Chondrocyte (in vitro differentiated cells): ENCODE data around the gene UBE2O. TPM values are rescaled to one million over a fixed set of nuclear protein-coding genes. Genes with fewer than 3 reads are reported as not detected.
"Not testable (repeated sequence)": the region's sequence is repeated elsewhere in the genome, so short reads cannot be mapped to it uniquely, and the experiment has no call there.

Experiments
- DNase-seq: peaks from one replicate; pipeline ENCODE4 v3.0.0; 2021; ENCODE audit warnings: mixed read lengths, low spot score
- H3K27ac Mint-ChIP-seq: one replicate; pipeline ENCODE4 v1.8.0; 2021; ENCODE audit warnings: mild to moderate bottlenecking, moderate library complexity, mixed read lengths; ENCODE audit not compliant: unreplicated experiment
- H3K27me3 Mint-ChIP-seq: 2 replicates; pipeline ENCODE4 v1.8.0; 2021; ENCODE audit warnings: low read depth, mixed read lengths
- H3K36me3 Mint-ChIP-seq: 2 replicates; pipeline ENCODE4 v1.8.0; 2021; ENCODE audit warnings: low read depth, mixed read lengths
- H3K4me1 Mint-ChIP-seq: 2 replicates; pipeline ENCODE4 v1.8.0; 2021; ENCODE audit warnings: low read depth, mild to moderate bottlenecking, mixed read lengths
- H3K4me3 Mint-ChIP-seq: one replicate; pipeline ENCODE4 v1.8.0; 2021; ENCODE audit warnings: mild to moderate bottlenecking, moderate library complexity, mixed read lengths; ENCODE audit not compliant: unreplicated experiment
- H3K9me3 Mint-ChIP-seq: 2 replicates; pipeline ENCODE4 v1.8.0; 2021; ENCODE audit warnings: low read depth, mixed read lengths
- CTCF ChIP-seq: fragments of 200-600 bp; sonication (generic); IDR thresholded peaks from 2 replicates; pipeline ENCODE4 v1.5.0; 2021; ENCODE audit warnings: antibody characterized with exemption, mild to moderate bottlenecking, moderate library complexity
- total RNA-seq: library from RNA; stranded (reverse); gene quantifications from 3 replicates; pipeline ENCODE4 v1.2.1, GENCODE V29; 2021

UBE2O gene
- total RNA-seq, 1 donor from 2014 or later: 22.1 TPM

DNA sequence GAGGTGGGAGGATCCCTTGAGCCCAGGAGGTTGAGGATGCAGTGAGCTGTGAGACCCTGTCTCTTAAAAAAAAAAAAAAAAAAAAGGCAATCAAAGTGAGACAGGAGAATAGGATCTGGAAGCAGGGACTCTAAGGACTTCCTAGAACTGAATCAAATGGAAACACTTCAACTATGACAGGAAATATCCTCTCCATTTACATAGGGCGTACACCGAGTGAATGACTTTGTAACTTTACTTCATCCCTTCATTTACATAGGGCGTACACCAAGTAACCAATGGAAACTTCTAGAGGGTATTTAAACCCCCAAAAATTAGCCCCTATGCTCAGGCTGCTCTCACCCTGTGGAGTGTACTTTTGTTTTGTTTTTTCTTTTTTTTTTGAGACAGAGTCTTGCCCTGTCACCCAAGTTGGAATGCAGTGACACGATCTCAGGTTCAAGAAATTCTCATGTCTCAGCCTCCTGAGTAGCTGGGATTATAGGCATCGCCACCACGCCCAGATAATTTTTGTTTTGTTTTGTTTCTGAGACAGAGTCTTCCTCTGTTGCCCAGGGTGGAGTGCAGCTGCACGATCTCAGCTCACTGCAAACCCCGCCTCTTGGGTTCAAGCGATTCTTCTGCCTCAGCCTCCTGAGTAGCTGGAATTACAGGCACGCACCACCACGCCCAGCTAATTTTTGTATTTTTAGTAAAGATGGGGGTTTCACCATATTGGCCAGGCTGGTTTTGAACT lies 89.7 kb downstream of the UBE2O start:
- no peak for TF ChIP-seq CTCF
- Mint-ChIP-seq H3K27ac (no peak overlapping the region), H3K27me3 (no peaks in the 10 kb centered on the region), H3K4me1 (peaks cover 12% of the 10 kb centered on the region), H3K9me3 (no peaks in the 10 kb centered on the region), H3K36me3 (no peaks in the 10 kb centered on the region), H3K4me3 (no peak overlapping the region)
- DNase-seq: no peak

DNA sequence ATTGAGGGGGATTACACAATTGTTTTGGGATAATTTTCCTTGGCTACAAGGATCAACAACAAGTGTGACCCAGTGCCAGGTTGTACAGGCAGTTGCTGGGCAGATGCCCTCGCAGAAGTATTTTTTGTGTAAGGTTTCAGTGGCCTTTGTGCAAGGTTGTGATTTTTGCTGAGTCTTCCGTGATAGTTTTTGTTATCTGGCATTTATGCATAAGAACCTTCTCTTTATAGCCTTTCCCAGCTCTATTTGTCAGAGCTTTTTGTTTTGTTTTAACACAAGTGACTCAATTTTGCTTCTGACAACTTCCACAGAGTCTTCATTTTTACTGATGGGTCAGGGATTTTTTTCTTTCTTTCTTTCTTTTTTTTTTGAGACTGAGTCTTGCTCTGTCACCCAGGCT lies 92.5 kb downstream of the UBE2O start:
- Mint-ChIP-seq H3K36me3 (no peaks in the 10 kb centered on the region), H3K9me3 (no peaks in the 10 kb centered on the region), H3K27ac (no peak overlapping the region), H3K27me3 (no peaks in the 10 kb centered on the region), H3K4me1 (peaks cover 11% of the 10 kb centered on the region), H3K4me3 (no peak overlapping the region)
- no peak for TF ChIP-seq CTCF
- DNase-seq: no peak

GRCh38 chr17:76359776-76360175 lies 93.2 kb downstream of the UBE2O start:
- H3K27me3 Mint-ChIP-seq, H3K4me3 Mint-ChIP-seq, H3K36me3 Mint-ChIP-seq, DNase-seq, H3K9me3 Mint-ChIP-seq, H3K27ac Mint-ChIP-seq: not testable (repeated sequence)
- peaks cover 12% of the 10 kb centered on the region for H3K4me1 Mint-ChIP-seq

DNA sequence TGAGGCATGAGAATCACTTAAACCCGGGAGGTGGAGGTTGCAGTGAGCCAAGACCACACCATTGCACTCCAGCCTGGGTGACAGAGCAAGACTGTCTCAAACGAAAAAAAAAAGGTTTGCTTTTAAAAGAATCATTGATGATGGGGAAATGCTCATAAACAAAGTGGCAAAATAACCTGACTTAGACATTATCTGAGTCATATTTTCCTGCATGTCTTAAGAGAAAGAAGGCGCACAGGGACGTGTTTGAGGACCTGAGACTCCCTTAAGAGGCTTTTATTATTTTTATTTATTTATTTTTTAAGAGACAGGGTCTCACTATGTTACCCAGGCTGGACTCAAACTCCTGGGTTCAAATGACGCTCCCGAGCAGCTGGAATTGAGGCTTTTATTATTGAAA lies 93.6 kb downstream of the UBE2O start:
- Mint-ChIP-seq H3K9me3 (no peaks in the 10 kb centered on the region), H3K27ac (no peak overlapping the region), H3K4me1 (peaks cover 15% of the 10 kb centered on the region), H3K4me3 (no peak overlapping the region), H3K27me3 (no peaks in the 10 kb centered on the region), H3K36me3 (no peaks in the 10 kb centered on the region)
- DNase-seq: no peak
- no peak for TF ChIP-seq CTCF

DNA sequence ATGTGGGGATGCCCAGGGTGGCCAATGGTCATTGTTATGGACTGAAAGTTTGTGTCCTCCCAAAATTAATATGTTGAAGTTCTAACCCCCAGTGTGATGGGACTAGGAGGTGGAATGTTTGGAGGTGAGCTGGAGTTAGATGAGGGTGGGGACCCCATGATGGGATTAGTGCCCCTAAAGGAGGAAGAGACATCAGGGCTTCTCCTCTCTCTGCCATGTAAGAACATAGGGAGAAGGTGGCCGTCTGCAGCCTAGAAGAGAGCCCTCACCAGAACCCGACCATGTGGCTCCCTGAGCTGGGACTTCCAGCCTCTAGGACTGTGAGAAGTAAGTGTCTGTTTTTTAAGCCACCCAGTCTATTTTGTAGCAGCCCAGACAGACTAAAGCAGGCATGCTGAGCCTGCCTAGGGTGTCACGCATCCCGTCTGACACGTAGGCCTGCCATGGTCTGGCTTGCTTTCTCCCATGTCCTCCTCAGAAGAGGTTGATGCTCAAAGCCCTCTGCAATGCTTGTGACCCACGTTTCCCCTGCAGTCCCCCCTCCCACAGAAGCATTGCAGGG lies 95.3 kb downstream of the UBE2O start:
- H3K4me1 Mint-ChIP-seq: peaks cover 22% of the 10 kb centered on the region
- no peak for DNase-seq
- H3K27me3 Mint-ChIP-seq: no peaks in the 10 kb centered on the region
- H3K27ac Mint-ChIP-seq: no peak overlapping the region
- no peak overlapping the region for H3K4me3 Mint-ChIP-seq
- no peak for TF ChIP-seq CTCF
- H3K36me3 Mint-ChIP-seq: no peaks in the 10 kb centered on the region
- H3K9me3 Mint-ChIP-seq: no peaks in the 10 kb centered on the region
